Stimulated activated CD8-positive, alpha-beta memory T cell treated with anti-CD3 and anti-CD28 coated beads, Interleukin-12 subunit alpha, Interleukin-12 subunit beta, amount 100 ng/mL, for 24 hours (primary cell): ENCODE measurements around the gene CDC14A.

Experiments used
- DNase-seq: peaks from one replicate; pipeline ENCODE4 v3.0.0-alpha.2; 2020; ENCODE audit errors: extremely low read depth

Gene CDC14A

DNA sequence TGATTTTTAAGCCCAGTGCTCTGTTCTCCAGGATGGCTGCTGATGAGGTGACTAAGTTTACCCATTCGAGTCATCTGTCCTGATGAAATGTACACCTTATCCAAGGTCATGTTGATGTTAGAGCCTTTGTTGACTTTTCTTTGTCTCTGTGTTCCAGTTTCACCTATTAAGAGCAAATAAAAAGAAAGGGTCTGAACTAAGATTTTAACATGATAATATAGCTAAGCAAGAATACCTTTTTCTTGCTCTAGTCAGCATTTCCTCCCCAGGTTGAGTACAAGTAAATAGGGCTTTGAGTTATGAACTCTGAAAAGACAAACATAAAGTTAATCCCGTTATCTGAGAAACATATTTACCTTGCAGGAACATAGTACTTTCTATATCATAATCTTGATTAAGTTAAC, 133.6 kb downstream of the CDC14A start:
- DNase-seq: no peak

- no peak for DNase-seq
These were observed 142.2 kb downstream of the CDC14A start for GRCh38 chr1:100494393-100495084.

GRCh38 chr1:100496896-100497295, 144.6 kb downstream of the CDC14A start:
- DNase-seq: no peak

GRCh38 chr1:100497796-100498195, 145.5 kb downstream of the CDC14A start:
- no peak for DNase-seq

- DNase-seq: no peak
These were observed 147.0 kb downstream of the CDC14A start for GRCh38 chr1:100499194-100499811.

- no peak for DNase-seq
These were observed 149.9 kb downstream of the CDC14A start for GRCh38 chr1:100502052-100502792.

- DNase-seq: no peak
These were observed 153.9 kb downstream of the CDC14A start for GRCh38 chr1:100506217-100506616.

GRCh38 chr1:100510451-100510850, 158.1 kb downstream of the CDC14A start:
- DNase-seq: no peak

DNA sequence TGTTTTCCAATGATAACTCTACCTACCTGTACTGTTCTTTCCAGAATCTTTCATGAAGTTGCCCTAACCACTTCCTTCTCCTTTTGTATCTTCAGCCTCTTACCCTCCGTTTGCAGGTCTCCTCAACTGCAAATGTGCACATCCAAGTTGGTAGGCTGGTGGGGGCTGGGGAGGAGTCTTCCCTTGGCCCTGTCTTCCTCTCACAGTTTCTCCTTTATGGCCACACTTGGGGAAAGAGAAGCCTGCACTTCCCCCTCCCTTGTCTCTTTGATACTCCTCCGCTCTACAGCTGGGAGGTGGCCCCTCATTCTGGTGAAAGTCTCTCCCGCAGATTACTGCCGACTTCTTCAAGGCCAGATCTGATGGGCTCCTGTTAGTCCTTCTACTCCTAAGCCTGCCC, 158.8 kb downstream of the CDC14A start:
- DNase-seq: no peak

- DNase-seq: no peak
These were observed 159.5 kb downstream of the CDC14A start for GRCh38 chr1:100511773-100512172.

DNA sequence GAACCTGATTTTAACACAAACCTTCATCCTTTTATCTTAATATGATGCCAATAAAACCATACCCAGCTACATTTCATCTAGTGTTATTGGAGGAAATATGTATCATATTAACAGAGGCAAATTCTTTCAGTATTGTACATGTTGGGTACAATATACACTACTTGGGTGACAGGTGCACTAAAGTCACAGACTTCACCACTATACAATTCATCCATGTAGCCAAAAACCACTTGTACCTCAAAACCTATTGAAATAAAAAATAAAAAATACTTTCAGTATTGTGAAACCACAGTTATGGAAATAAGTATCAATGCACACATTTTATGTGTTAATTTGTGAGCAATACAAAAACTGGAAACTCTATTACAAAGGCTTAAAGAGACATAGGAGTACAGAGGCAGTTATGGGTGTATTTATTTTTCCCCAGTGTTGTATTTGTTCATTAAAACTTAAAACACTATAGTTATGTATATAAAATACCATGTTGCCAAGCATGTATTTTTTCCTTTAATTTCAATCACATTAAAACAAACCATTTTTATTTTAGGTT, 160.6 kb downstream of the CDC14A start:
- no peak for DNase-seq

- no peak for DNase-seq
These were observed 164.6 kb downstream of the CDC14A start for GRCh38 chr1:100516857-100517256.

DNA sequence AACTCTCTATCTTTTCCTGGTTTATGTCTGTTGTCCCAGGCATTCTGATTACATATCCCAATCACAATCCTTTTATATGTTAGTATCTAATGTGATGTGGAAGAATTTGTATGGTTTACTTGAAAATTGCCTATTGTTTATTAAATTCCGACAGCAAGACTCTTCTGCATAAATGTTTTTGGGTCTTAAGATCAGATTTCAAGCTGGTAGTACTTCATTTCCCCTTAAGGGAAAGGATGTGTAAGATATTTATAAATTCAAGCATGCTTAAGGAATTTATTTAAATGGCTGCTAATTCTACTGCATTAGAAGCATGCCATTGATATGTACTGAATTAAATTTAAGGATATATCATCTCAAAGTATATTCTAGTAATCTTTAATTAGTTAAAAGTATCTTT, 165.2 kb downstream of the CDC14A start:
- no peak for DNase-seq

GRCh38 chr1:100518023-100518422, 165.7 kb downstream of the CDC14A start:
- DNase-seq: no peak

DNA sequence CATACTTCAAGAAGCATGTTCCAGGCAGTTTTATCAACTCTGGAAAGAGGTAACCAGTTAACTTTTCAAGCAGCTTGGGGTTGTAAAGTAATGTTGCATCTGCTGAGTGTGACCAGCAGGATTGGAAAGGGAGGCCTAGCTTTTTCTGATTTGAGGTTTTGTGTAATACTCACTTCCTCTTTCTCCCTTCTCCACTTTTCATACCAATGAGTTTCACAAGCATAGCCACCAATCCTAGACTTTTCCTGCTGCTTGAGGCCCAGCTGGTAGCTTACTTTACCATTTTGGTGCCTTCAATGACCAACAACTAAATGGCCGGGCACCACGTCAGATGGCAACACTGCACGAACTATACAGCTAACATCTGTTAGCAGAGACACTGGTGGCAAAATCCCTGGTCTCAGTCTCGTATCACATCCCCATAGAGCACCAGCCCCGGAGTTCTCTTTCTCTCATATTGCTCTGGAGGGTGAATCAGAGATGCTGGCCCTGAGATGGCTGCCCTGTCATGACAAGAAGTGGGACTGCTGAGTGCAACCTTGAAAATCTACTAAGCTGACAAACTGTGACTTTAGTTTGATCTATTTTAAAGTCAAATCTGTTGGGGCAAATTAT, 170.8 kb downstream of the CDC14A start:
- no peak for DNase-seq

DNA sequence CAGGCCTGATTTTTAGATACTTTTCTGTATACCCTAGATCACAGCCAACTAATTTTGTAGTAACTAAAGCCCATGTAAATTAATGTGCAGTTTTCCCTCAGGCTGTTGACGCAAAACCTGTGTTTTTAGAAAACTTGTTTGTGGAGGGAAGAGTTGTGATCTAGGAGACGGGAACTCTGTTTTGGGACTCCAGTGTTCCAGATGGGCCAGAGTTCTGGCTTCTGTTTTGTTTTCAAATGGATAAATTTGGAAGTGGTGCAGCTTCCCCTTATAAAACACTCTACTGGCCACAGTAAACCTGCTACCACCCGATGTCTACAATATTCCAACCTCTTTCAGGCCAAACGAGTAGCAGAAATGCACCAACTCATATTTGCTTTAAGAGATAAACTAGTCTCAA, 172.0 kb downstream of the CDC14A start:
- no peak for DNase-seq

GRCh38 chr1:100526894-100527293, 174.6 kb downstream of the CDC14A start:
- DNase-seq: no peak

DNA sequence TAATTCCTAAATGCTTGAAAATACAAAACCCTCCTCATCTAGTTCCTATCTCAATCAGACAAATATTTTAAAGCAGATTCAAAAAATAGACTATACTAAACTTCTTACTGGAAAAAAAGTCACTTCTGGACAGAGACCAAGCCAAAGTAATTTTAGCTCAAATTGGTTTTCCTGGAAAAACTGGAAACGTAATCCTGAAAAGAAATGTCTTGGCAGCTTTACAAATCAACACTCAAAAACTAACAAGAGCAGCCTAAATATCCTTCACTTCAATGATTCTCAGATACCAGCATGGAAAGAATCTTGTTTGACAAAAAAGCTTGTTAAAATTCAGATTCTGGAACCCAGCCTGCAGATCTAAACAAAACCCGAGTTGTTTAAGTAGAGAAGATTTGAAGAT, 176.6 kb downstream of the CDC14A start:
- no peak for DNase-seq

DNA sequence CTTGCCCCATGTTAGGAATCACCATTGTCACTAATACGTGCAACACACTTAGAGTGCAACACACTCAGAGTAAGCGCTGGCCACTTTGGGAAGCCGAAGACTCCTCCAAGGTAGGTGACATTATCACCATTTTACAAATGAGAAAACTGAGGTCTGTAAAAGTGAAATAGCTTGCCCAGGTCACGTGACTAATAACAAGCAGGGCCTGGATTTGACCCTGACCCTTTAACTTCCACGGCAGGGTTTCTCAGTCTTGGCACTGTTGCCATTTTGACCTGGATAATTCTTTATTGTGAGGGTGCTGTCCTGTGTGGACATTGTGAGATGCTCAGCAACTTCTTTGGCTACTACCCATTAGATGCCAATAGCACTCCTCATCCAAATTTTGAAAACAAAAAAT, 177.8 kb downstream of the CDC14A start:
- no peak for DNase-seq

GRCh38 chr1:100530880-100531487, 178.7 kb downstream of the CDC14A start:
- no peak for DNase-seq

DNA sequence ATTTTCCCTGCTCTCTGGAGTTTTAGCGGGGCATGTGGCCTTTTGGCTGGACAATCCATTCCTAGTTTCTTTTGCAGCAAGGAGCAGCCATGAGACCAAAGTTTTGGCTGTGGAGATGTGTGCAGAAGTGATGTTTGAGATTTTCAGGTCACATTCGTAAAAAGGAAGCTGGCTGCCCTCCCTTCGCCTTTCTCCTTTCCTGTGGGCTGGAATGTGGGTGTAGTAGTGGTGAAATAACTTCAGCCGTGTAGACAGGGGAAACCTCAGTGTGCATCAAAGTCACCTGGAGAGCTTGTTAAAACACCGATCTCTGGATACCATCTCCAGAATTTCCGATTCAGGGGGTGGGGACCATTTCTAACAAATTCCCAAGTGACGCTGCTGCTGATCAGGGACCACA, 180.3 kb downstream of the CDC14A start:
- DNase-seq: no peak

- no peak for DNase-seq
These were observed 183.0 kb downstream of the CDC14A start for GRCh38 chr1:100535264-100535663.
